Lower leg skin (tissue), 3 donors: ENCODE data around the gene GAB3.

Source experiments
- CTCF ChIP-seq, 3 donors: fragments of 450-650 bp; IDR thresholded peaks; one replicate each; pipeline ENCODE4 v1.5.1; 2016; ENCODE audit warnings: antibody characterized with exemption in 3 of 3, mild to moderate bottlenecking in 3 of 3, moderate library complexity in 2 of 3
- POLR2A ChIP-seq, 2 donors: fragments of 450-650 bp; IDR thresholded peaks; one replicate each; pipeline ENCODE4 v1.6.1; 2016 to 2017; ENCODE audit warnings: antibody characterized with exemption in 2 of 2, mild to moderate bottlenecking in 1 of 2, moderate library complexity in 1 of 2

GRCh38 chrX:154727871-154728270 lies 23.0 kb downstream of the GAB3 start:
- no peak for TF ChIP-seq CTCF (IDR thresholded peaks at IDR 0.05)
- no peak for TF ChIP-seq POLR2A (IDR thresholded peaks at IDR 0.05)
